Uterus (tissue), 2 donors: Measurements from ENCODE around the gene CDON.
A peak's percentile ranks its signal among the peaks of the same experiment; 100 is the strongest.

Experiments used
- POLR2A ChIP-seq, 2 donors: fragments of 450-650 bp; IDR thresholded peaks; one replicate each; pipeline ENCODE4 v1.6.1; 2016; ENCODE audit warnings: antibody characterized with exemption in 2 of 2, mild to moderate bottlenecking in 1 of 2, moderate library complexity in 1 of 2
- TF ChIP-seq, protein P1 (sequence below), 4 experiments: fragments of 200-600 bp in 2 of 4; fragments of 450-650 bp in 2 of 4; sonication (generic) in 2 of 4; IDR thresholded peaks; one replicate each; pipeline ENCODE4 v1.5.1; 2016 to 2019; ENCODE audit warnings: antibody characterized with exemption in 4 of 4, mild to moderate bottlenecking in 2 of 4, moderate library complexity in 1 of 4

DNA sequence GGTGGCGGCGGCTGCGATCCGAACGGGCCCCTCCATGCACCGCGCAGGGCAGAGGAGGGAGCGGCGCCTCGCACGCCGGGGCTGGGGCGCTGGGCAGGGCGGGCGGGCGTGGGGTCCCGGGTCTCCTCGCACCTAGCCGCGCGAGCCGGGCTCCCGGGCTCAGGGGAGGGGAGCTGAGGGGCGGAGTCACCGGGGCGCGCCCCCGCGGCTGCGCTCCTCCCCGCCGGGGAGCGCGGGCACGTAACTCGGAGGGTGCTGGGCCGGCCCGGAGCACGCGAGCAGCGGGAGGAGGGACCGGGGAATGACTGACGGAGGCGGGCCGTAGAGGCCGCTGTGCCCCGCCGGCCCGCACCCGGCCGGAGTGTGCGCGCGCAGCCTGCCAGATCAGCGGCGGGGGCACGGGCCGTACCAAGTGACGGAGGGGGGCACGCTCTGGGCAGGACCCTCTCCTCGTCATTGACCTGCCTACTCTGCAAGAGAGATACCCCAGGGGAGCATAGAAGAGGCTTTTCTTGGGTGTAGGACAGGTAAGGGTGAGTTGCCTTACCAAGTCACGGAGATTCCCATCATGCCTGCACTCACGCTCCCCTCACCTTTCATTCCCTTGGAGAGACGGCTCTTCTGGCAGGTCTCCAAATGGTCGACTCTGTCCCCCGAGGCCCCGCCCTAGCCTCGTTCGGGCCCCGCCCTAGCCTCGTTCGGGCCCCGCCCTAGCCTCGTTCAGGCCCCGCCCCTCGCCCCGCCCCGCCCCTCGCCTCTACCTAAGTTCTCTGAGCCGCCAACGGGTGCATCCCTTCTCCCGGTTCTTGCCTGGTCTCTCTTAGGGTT lies at the start of gene CDON:
- TF ChIP-seq, protein P1, sequence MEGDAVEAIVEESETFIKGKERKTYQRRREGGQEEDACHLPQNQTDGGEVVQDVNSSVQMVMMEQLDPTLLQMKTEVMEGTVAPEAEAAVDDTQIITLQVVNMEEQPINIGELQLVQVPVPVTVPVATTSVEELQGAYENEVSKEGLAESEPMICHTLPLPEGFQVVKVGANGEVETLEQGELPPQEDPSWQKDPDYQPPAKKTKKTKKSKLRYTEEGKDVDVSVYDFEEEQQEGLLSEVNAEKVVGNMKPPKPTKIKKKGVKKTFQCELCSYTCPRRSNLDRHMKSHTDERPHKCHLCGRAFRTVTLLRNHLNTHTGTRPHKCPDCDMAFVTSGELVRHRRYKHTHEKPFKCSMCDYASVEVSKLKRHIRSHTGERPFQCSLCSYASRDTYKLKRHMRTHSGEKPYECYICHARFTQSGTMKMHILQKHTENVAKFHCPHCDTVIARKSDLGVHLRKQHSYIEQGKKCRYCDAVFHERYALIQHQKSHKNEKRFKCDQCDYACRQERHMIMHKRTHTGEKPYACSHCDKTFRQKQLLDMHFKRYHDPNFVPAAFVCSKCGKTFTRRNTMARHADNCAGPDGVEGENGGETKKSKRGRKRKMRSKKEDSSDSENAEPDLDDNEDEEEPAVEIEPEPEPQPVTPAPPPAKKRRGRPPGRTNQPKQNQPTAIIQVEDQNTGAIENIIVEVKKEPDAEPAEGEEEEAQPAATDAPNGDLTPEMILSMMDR (IDR thresholded peaks at IDR 0.05), result peak in 3 of 4 experiments; percentile 3 to 36 (median 34)
- TF ChIP-seq POLR2A (IDR thresholded peaks at IDR 0.05), result peak in 1 of 2 donors; percentile 45
